IPS-11a (cell line): ENCODE measurements around the gene LRRC42.
"Not testable (repeated sequence)": the region's sequence is repeated elsewhere in the genome, so short reads cannot be mapped to it uniquely, and the experiment has no call there.

ENCODE experiments used
- H3K4me3 ChIP-seq: one replicate; pipeline ENCODE4 v1.5.1; 2013; ENCODE audit warnings: low read depth, low read length, control low read depth

The LRRC42 gene

GRCh38 chr1:54002544-54003248 lies 56.5 kb downstream of the LRRC42 start:
- no peak overlapping the region for H3K4me3 ChIP-seq

GRCh38 chr1:54003249-54003646 lies 57.1 kb downstream of the LRRC42 start:
- no peak overlapping the region for H3K4me3 ChIP-seq

- not testable (repeated sequence) for H3K4me3 ChIP-seq
Measured at GRCh38 chr1:54003750-54004480, 57.8 kb downstream of the LRRC42 start.

GRCh38 chr1:54004481-54005049 lies 58.4 kb downstream of the LRRC42 start:
- H3K4me3 ChIP-seq, result no peak overlapping the region

GRCh38 chr1:54006508-54006907 lies 60.4 kb downstream of the LRRC42 start:
- no peak overlapping the region for H3K4me3 ChIP-seq

- H3K4me3 ChIP-seq, result no peak overlapping the region
Measured at GRCh38 chr1:54007613-54008012, 61.5 kb downstream of the LRRC42 start.

GRCh38 chr1:54008876-54009275 lies 62.7 kb downstream of the LRRC42 start:
- no peak overlapping the region for H3K4me3 ChIP-seq

- no peak overlapping the region for H3K4me3 ChIP-seq
Measured at GRCh38 chr1:54009406-54009805, 63.3 kb downstream of the LRRC42 start.

- H3K4me3 ChIP-seq, result no peak overlapping the region
Measured at GRCh38 chr1:54010415-54011117, 64.4 kb downstream of the LRRC42 start.

- no peak overlapping the region for H3K4me3 ChIP-seq
Measured at GRCh38 chr1:54011316-54012007, 65.3 kb downstream of the LRRC42 start.

GRCh38 chr1:54012008-54012325 lies 65.8 kb downstream of the LRRC42 start:
- no peak overlapping the region for H3K4me3 ChIP-seq

GRCh38 chr1:54012863-54013262 lies 66.7 kb downstream of the LRRC42 start:
- H3K4me3 ChIP-seq, result no peak overlapping the region

GRCh38 chr1:54013393-54014008 lies 67.4 kb downstream of the LRRC42 start:
- H3K4me3 ChIP-seq, result no peak overlapping the region

GRCh38 chr1:54014009-54014629 lies 68.0 kb downstream of the LRRC42 start:
- no peak overlapping the region for H3K4me3 ChIP-seq

- no peak overlapping the region for H3K4me3 ChIP-seq
Measured at GRCh38 chr1:54016343-54017282, 70.5 kb downstream of the LRRC42 start.
